Nephron progenitor cell (in vitro differentiated cells): ENCODE measurements around the gene OPRPN.

Experiments used
- DNase-seq: peaks from one replicate; pipeline ENCODE4 v3.0.0; 2021
- H3K27ac Mint-ChIP-seq: 2 replicates; pipeline ENCODE4 v1.8.0; 2021; ENCODE audit warnings: mild to moderate bottlenecking, moderate library complexity, mixed read lengths
- H3K27me3 Mint-ChIP-seq: 2 replicates; pipeline ENCODE4 v1.8.0; 2021; ENCODE audit warnings: mild to moderate bottlenecking, low read depth, mixed read lengths; ENCODE audit not compliant: poor library complexity
- H3K36me3 Mint-ChIP-seq: 2 replicates; pipeline ENCODE4 v1.8.0; 2021; ENCODE audit warnings: low read depth, mixed read lengths
- H3K4me1 Mint-ChIP-seq: 2 replicates; pipeline ENCODE4 v1.8.0; 2021; ENCODE audit warnings: mixed read lengths
- H3K4me3 Mint-ChIP-seq: 2 replicates; pipeline ENCODE4 v1.8.0; 2021; ENCODE audit warnings: mild to moderate bottlenecking, moderate library complexity, mixed read lengths
- H3K9me3 Mint-ChIP-seq: 2 replicates; pipeline ENCODE4 v1.8.0; 2021; ENCODE audit warnings: mild to moderate bottlenecking, moderate library complexity, mixed read lengths
- TF ChIP-seq, protein P1 (sequence below): fragments of 200-600 bp; sonication (generic); IDR thresholded peaks from 2 replicates; pipeline ENCODE4 v1.5.0; 2021; ENCODE audit warnings: antibody characterized with exemption

The OPRPN gene

DNA sequence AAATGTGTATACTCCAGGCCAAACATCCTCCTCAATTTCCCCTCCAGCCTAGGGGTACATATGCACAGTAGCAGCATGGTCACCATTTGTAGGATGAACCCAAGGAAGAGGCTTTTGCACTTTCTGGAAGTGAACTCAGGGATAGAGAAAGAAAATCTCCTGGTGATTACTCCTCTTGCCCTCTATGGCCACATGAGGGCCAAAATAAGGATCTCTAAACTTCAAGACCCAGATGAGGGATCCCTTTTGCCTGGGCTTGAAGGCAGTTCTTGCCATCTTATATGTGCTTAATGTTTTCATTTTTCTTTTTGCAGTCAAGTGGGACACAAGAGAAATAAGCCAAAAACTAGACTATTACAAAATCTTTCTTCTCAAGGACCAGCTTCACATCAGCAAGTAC, 44.7 kb downstream of the OPRPN start:
- no peak overlapping the region for H3K4me3 Mint-ChIP-seq
- TF ChIP-seq, protein P1, sequence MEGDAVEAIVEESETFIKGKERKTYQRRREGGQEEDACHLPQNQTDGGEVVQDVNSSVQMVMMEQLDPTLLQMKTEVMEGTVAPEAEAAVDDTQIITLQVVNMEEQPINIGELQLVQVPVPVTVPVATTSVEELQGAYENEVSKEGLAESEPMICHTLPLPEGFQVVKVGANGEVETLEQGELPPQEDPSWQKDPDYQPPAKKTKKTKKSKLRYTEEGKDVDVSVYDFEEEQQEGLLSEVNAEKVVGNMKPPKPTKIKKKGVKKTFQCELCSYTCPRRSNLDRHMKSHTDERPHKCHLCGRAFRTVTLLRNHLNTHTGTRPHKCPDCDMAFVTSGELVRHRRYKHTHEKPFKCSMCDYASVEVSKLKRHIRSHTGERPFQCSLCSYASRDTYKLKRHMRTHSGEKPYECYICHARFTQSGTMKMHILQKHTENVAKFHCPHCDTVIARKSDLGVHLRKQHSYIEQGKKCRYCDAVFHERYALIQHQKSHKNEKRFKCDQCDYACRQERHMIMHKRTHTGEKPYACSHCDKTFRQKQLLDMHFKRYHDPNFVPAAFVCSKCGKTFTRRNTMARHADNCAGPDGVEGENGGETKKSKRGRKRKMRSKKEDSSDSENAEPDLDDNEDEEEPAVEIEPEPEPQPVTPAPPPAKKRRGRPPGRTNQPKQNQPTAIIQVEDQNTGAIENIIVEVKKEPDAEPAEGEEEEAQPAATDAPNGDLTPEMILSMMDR: no peak
- no peak overlapping the region for H3K27ac Mint-ChIP-seq
- DNase-seq: no peak
- H3K9me3 Mint-ChIP-seq: no peaks in the 10 kb centered on the region
- no peaks in the 10 kb centered on the region for H3K4me1 Mint-ChIP-seq
- H3K27me3 Mint-ChIP-seq: no peaks in the 10 kb centered on the region
- H3K36me3 Mint-ChIP-seq: no peaks in the 10 kb centered on the region

DNA sequence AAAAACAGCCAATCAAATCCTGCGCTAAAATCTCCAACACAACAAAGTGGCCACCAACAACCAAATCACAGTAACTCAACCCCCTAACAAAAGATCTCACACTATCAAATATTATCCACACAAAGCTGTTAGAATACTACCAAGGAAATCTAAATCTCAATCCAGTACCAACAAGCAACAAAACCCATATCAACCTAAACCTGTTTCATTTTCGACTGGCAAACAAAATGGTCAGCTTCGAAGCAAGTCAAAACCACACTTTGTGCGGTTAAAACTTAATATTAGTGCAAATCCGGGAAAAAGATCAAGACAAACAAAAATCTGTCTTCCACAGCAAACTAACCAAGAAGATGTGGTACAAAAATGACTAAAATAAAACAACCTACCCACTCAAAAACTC, 45.6 kb downstream of the OPRPN start:
- TF ChIP-seq, protein P1: no peak
- no peak for DNase-seq
- H3K36me3 Mint-ChIP-seq: no peaks in the 10 kb centered on the region
- H3K27ac Mint-ChIP-seq: no peak overlapping the region
- H3K4me1 Mint-ChIP-seq: no peaks in the 10 kb centered on the region
- H3K4me3 Mint-ChIP-seq: no peak overlapping the region
- no peaks in the 10 kb centered on the region for H3K9me3 Mint-ChIP-seq
- peaks cover 4% of the 10 kb centered on the region for H3K27me3 Mint-ChIP-seq

DNA sequence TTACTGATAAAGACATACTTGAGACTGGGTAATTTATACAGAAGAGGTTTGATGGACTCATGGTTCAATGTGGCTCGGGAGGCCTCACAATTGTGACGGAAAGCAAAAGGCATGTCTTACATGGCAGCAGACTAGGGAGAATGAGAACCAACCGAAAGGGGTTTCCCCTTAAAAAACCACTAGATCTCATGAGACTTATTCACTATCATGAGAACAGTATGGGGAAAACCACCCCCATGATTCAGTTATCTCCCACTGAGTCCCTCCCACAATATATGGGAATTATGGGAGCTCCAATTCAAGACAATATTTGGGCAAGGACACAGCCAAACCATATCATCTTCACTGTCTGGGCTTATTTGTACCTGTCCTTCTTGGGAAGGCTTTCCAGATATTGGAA, 51.5 kb downstream of the OPRPN start:
- Mint-ChIP-seq H3K4me1 (no peaks in the 10 kb centered on the region), H3K27ac (no peak overlapping the region), H3K27me3 (peaks cover 7% of the 10 kb centered on the region), H3K9me3 (no peaks in the 10 kb centered on the region), H3K36me3 (no peaks in the 10 kb centered on the region), H3K4me3 (no peak overlapping the region)
- no peak for DNase-seq
- TF ChIP-seq, protein P1: no peak

DNA sequence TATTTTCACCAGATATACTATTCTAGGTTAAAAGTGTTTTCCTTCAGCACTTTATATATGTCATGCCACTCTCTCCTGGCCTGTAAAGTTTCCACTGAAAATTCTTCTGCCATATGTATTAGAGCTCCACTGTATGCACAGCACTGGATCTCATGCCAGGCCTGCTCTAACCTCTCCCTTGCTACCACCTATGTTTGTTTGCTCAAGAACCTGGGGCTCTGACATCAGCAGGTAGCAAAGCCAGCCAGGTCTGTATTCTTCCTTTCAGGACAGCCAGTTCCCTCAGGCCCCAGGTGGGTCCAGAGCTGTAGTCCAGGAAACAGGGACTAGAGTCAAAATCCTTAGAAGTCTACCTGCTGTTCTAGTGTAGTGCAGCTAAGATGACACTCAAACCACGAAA, 55.2 kb downstream of the OPRPN start:
- Mint-ChIP-seq H3K4me3 (no peak overlapping the region), H3K27me3 (peaks cover 4% of the 10 kb centered on the region), H3K27ac (no peak overlapping the region), H3K9me3 (no peaks in the 10 kb centered on the region), H3K36me3 (no peaks in the 10 kb centered on the region), H3K4me1 (peaks cover 7% of the 10 kb centered on the region)
- no peak for DNase-seq
- TF ChIP-seq, protein P1: no peak
